ENCODE results near the gene MISP3.
A peak's percentile ranks its signal among the peaks of the same experiment; 100 is the strongest.

MISP3 gene

GRCh38 chr19:14055396-14055795 is 17.2 kb upstream of the MISP3 start:
- DNase-seq (ENCODE audit: low spot score) = no peak
- no peak for TF ChIP-seq CTCF (IDR thresholded peaks at IDR 0.05; ENCODE audit: extremely low read depth, missing control alignments)

- TF ChIP-seq CTCF (IDR thresholded peaks at IDR 0.05; ENCODE audit: extremely low read depth, missing control alignments) = no peak
- peak; percentile 14 for DNase-seq (ENCODE audit: low spot score)
These were observed 16.4 kb upstream of the MISP3 start for GRCh38 chr19:14056069-14056666.

DNA sequence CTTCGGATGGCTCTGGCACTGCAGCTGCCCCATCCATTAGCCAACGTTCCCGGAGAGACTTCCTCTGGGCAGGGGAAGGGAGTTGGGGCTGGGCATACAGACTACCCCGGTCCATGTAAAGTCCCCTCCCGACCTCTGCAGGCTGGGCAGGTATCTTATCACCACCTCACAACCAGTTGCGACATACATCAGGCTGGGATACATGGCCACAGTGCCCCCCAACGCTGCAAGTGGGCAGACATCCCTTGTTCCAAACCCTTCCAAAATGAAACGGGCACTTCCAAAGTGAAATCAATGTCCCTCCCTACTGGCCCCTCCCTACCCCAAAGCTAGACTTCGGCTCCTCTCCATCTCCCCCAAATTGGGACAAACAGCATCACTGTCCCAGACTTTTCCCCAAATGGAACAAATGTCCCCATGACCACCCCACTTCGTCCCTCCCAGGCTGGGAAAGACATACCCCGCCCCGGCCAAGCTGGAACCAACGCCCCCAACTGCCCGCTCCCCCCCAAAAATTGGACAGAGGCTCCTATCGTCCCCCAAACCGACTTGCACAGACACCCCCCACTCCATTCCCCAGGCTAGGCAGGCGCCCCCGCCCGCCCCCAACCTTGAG is 15.7 kb upstream of the MISP3 start:
- DNase-seq (ENCODE audit: low spot score) = peak; percentile 33

GRCh38 chr19:14058182-14059092 is 14.1 kb upstream of the MISP3 start:
- TF ChIP-seq CTCF (IDR thresholded peaks at IDR 0.05; ENCODE audit: extremely low read depth, missing control alignments) = no peak
- peak; percentile 20 for DNase-seq (ENCODE audit: low spot score)

More for the DNA sequence above, 15.7 kb upstream of the MISP3 start:
- TF ChIP-seq CTCF (IDR thresholded peaks at IDR 0.05; ENCODE audit: extremely low read depth, missing control alignments) = no peak

DNA sequence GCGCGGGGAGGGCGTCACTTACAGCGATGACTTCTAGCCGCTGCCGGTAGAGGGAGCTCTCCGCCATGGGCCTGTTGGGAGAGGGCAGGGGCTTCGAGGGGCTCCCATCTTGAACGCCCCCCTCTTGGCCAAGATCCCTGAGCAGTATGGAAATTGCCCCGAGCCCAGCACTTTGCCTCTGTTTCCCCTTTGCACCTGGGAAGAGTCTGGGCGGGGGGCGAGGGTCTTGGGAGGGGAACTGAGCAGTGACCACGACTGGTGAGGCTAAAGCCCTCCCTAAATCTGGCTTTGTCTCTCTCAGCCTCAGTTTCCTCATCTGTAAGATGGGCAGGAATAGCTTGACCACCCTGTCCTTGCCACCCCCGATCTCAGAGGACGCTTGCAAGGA is 13.5 kb upstream of the MISP3 start:
- peak; percentile 86 for DNase-seq (ENCODE audit: low spot score)
- TF ChIP-seq CTCF (IDR thresholded peaks at IDR 0.05; ENCODE audit: extremely low read depth, missing control alignments) = peak; percentile 73

GRCh38 chr19:14059652-14060155 is 12.9 kb upstream of the MISP3 start:
- TF ChIP-seq CTCF (IDR thresholded peaks at IDR 0.05; ENCODE audit: extremely low read depth, missing control alignments) = no peak
- peak; percentile 14 for DNase-seq (ENCODE audit: low spot score)
